ENCODE results near the gene SYF2.
A peak's percentile ranks its signal among the peaks of the same experiment; 100 is the strongest.
"Not testable (repeated sequence)": the region's sequence is repeated elsewhere in the genome, so short reads cannot be mapped to it uniquely, and the experiment has no call there.

The SYF2 gene

GRCh38 chr1:25232027-25232865, at the start of gene SYF2:
Gene SYF2, minus strand, starts transcription at chr1:25232502. Its CDS starts 35 bp downstream, at chr1:25232467.
- Histone ChIP-seq H3K27ac (peak within 1 kb of the TSS; percentile 81 to 93), H3K4me3 (peak within 1 kb of the TSS; percentile 88)
- DNase-seq (ENCODE audit: low spot score) = peak; percentile 95
- no peak for TF ChIP-seq CTCF (IDR thresholded peaks at IDR 0.05)

- DNase-seq (ENCODE audit: low spot score); H3K27ac ChIP-seq; H3K4me3 ChIP-seq: not testable (repeated sequence)
Measured at GRCh38 chr1:25279693-25280111, 47.4 kb upstream of the SYF2 start.

- not testable (repeated sequence) for DNase-seq (ENCODE audit: low spot score); H3K27ac ChIP-seq; H3K4me3 ChIP-seq
Measured at GRCh38 chr1:25278790-25279189, 46.5 kb upstream of the SYF2 start.

GRCh38 chr1:25278358-25278757, 46.1 kb upstream of the SYF2 start:
- H3K27ac ChIP-seq; DNase-seq (ENCODE audit: low spot score); H3K4me3 ChIP-seq: not testable (repeated sequence)

GRCh38 chr1:25277295-25277694, 45.0 kb upstream of the SYF2 start:
- H3K4me3 ChIP-seq; H3K27ac ChIP-seq; DNase-seq (ENCODE audit: low spot score): not testable (repeated sequence)

GRCh38 chr1:25275648-25276047, 43.3 kb upstream of the SYF2 start:
- not testable (repeated sequence) for DNase-seq (ENCODE audit: low spot score); H3K4me3 ChIP-seq; H3K27ac ChIP-seq

GRCh38 chr1:25272238-25272637, 39.9 kb upstream of the SYF2 start, which contains the start of gene RHD:
Gene RHD, plus strand, starts transcription at chr1:25272509. Its CDS starts 39 bp downstream, at chr1:25272548.
- not testable (repeated sequence) for DNase-seq (ENCODE audit: low spot score); H3K4me3 ChIP-seq; H3K27ac ChIP-seq

GRCh38 chr1:25268143-25268760, 36.0 kb upstream of the SYF2 start:
- peak overlapping the region; percentile 83 to 84 for H3K27ac ChIP-seq
- peak overlapping the region; percentile 66 for H3K4me3 ChIP-seq
- DNase-seq (ENCODE audit: low spot score) = not testable (repeated sequence)

GRCh38 chr1:25267288-25268142, 35.2 kb upstream of the SYF2 start:
- DNase-seq (ENCODE audit: low spot score) = not testable (repeated sequence)
- peak overlapping the region; percentile 66 for H3K4me3 ChIP-seq
- H3K27ac ChIP-seq = peak overlapping the region; percentile 83 to 84

GRCh38 chr1:25266554-25267287, 34.4 kb upstream of the SYF2 start:
- DNase-seq (ENCODE audit: low spot score); H3K27ac ChIP-seq: not testable (repeated sequence)
- H3K4me3 ChIP-seq = peak overlapping the region; percentile 69

- DNase-seq (ENCODE audit: low spot score); H3K4me3 ChIP-seq; H3K27ac ChIP-seq: not testable (repeated sequence)
Measured at GRCh38 chr1:25260336-25260735, 28.0 kb upstream of the SYF2 start.

- not testable (repeated sequence) for H3K4me3 ChIP-seq; H3K27ac ChIP-seq; DNase-seq (ENCODE audit: low spot score)
Measured at GRCh38 chr1:25259813-25260212, 27.5 kb upstream of the SYF2 start.
